Left ventricle myocardium inferior (tissue), 1 donor: ENCODE results near the gene MS4A4E. TPM values are rescaled to one million over a fixed set of nuclear protein-coding genes. Genes with fewer than 3 reads are reported as not detected.

ENCODE experiments used
- DNase-seq: peaks from one replicate; pipeline ENCODE4 v3.0.0-alpha.2; 2020
- H3K27ac ChIP-seq: fragments of 200-600 bp; replicated peaks from 2 replicates; pipeline ENCODE4 v1.8.0; 2021
- H3K27me3 ChIP-seq: fragments of 200-600 bp; 2 replicates; pipeline ENCODE4 v1.8.0; 2021; ENCODE audit warnings: low read depth
- H3K36me3 ChIP-seq: fragments of 200-600 bp; 2 replicates; pipeline ENCODE4 v1.8.0; 2021
- H3K4me1 ChIP-seq: fragments of 200-600 bp; 2 replicates; pipeline ENCODE4 v1.8.0; 2021
- H3K4me3 ChIP-seq: fragments of 200-600 bp; 2 replicates; pipeline ENCODE4 v1.8.0; 2021; ENCODE audit warnings: mild to moderate bottlenecking, moderate library complexity
- H3K9me3 ChIP-seq: fragments of 200-600 bp; replicated peaks from 2 replicates; pipeline ENCODE4 v1.8.0; 2021
- CTCF ChIP-seq: fragments of 200-600 bp; IDR thresholded peaks from 2 replicates; pipeline ENCODE4 v1.8.0; 2021; ENCODE audit warnings: antibody characterized with exemption, mild to moderate bottlenecking, borderline replicate concordance
- intact Hi-C: fragments of 100-400 bp; cut with micrococcal nuclease; formaldehyde crosslinking; loops from one replicate; pipeline ENCODE4 v1.11.0; 2022
- total RNA-seq: library from RNA; stranded (reverse); fragmentation: NEBNext Ultra II Directional; extraction: Animal tissue kit (Norgen Biotek cat#: 25700); gene quantifications from one replicate; pipeline ENCODE4 v1.2.1, GENCODE V29; 2021
- donor health status: DM: no; HTN: yes; CAD: no; lungs with severe emphysema.

The MS4A4E gene
- total RNA-seq, 1 donor from 2014 or later, result 0.93 TPM

- H3K36me3 ChIP-seq, result no peaks in the 10 kb centered on the region
- H3K9me3 ChIP-seq, result no peaks in the 10 kb centered on the region
- H3K27ac ChIP-seq, result peak within 1 kb of the TSS; percentile 42
- no peak for DNase-seq
- peak within 1 kb of the TSS; percentile 37 for H3K4me3 ChIP-seq
- intact Hi-C loops, result no loop called here
- no peaks in the 10 kb centered on the region for H3K4me1 ChIP-seq
- TF ChIP-seq CTCF, result no peak
- no peaks in the 10 kb centered on the region for H3K27me3 ChIP-seq
These were observed 37.5 kb upstream of the MS4A4E start, which contains the start of gene MS4A4A for GRCh38 chr11:60280412-60280811. Gene MS4A4A, plus strand, starts transcription at chr11:60280666. Its CDS starts 10 bp downstream, at chr11:60280676.

- H3K36me3 ChIP-seq, result no peaks in the 10 kb centered on the region
- TF ChIP-seq CTCF, result no peak
- DNase-seq, result no peak
- intact Hi-C loops, result no loop called here
- peaks cover 16% of the 10 kb centered on the region for H3K9me3 ChIP-seq
- no peak overlapping the region for H3K4me3 ChIP-seq
- H3K27me3 ChIP-seq, result peaks cover 1% of the 10 kb centered on the region
- H3K27ac ChIP-seq, result no peak overlapping the region
- H3K4me1 ChIP-seq, result no peaks in the 10 kb centered on the region
These were observed 31.5 kb upstream of the MS4A4E start for GRCh38 chr11:60274416-60274815.

- intact Hi-C loops, result no loop called here
- DNase-seq, result no peak
- Histone ChIP-seq H3K36me3 (no peaks in the 10 kb centered on the region), H3K9me3 (peaks cover 21% of the 10 kb centered on the region), H3K27me3 (peaks cover 11% of the 10 kb centered on the region), H3K4me1 (no peaks in the 10 kb centered on the region), H3K4me3 (no peak overlapping the region), H3K27ac (no peak overlapping the region)
- TF ChIP-seq CTCF, result peak; percentile 76
These were observed 22.7 kb upstream of the MS4A4E start for GRCh38 chr11:60265373-60266214.

- Histone ChIP-seq H3K27ac (no peak overlapping the region), H3K4me1 (no peaks in the 10 kb centered on the region), H3K9me3 (peaks cover 11% of the 10 kb centered on the region), H3K36me3 (no peaks in the 10 kb centered on the region), H3K27me3 (peaks cover 11% of the 10 kb centered on the region), H3K4me3 (no peak overlapping the region)
- DNase-seq, result no peak
- intact Hi-C loops, result no loop called here
- no peak for TF ChIP-seq CTCF
These were observed 21.7 kb upstream of the MS4A4E start for GRCh38 chr11:60264644-60265043.

- no peak for DNase-seq
- Histone ChIP-seq H3K4me1 (no peaks in the 10 kb centered on the region), H3K4me3 (no peak overlapping the region), H3K27me3 (peaks cover 4% of the 10 kb centered on the region), H3K27ac (no peak overlapping the region), H3K9me3 (peaks cover 5% of the 10 kb centered on the region), H3K36me3 (no peaks in the 10 kb centered on the region)
- TF ChIP-seq CTCF, result no peak
- intact Hi-C loops, result no loop called here
These were observed 20.5 kb upstream of the MS4A4E start for GRCh38 chr11:60263402-60263801.
